Neuronal stem cell (in vitro differentiated cells): ENCODE measurements around the gene TMEM208.
A peak's percentile ranks its signal among the peaks of the same experiment; 100 is the strongest.

Experiments
- DNase-seq: peaks from one replicate; pipeline ENCODE4 v3.0.0-alpha.2; 2013; ENCODE audit warnings: low spot score
- H2AFZ ChIP-seq: one replicate; pipeline ENCODE4 v1.6.1; 2013; ENCODE audit warnings: mild to moderate bottlenecking, low read length, inconsistent platforms
- H2AK5ac ChIP-seq: 2 replicates; pipeline ENCODE4 v1.6.1; 2013; ENCODE audit warnings: low read depth, mild to moderate bottlenecking, inconsistent platforms, low read length, moderate library complexity, mixed read lengths
- H2BK120ac ChIP-seq: 2 replicates; pipeline ENCODE4 v1.6.1; 2013; ENCODE audit warnings: low read depth, mild to moderate bottlenecking, inconsistent platforms, low read length, moderate library complexity, mixed read lengths
- H2BK12ac ChIP-seq: one replicate; pipeline ENCODE4 v1.6.1; 2013; ENCODE audit warnings: low read length, inconsistent platforms
- H2BK15ac ChIP-seq: 2 replicates; pipeline ENCODE4 v1.6.1; 2013; ENCODE audit warnings: mild to moderate bottlenecking, low read length, inconsistent platforms, mixed read lengths
- H2BK5ac ChIP-seq: one replicate; pipeline ENCODE4 v1.6.1; 2013; ENCODE audit warnings: inconsistent platforms, mild to moderate bottlenecking, low read length, moderate library complexity
- H3K14ac ChIP-seq: one replicate; pipeline ENCODE4 v1.6.1; 2013; ENCODE audit warnings: low read length, inconsistent platforms
- H3K18ac ChIP-seq: 2 replicates; pipeline ENCODE4 v1.6.1; 2013; ENCODE audit warnings: low read length, inconsistent platforms
- H3K23ac ChIP-seq: 2 replicates; pipeline ENCODE4 v1.6.1; 2013; ENCODE audit warnings: low read depth, mild to moderate bottlenecking, mixed read lengths, low read length, inconsistent platforms; ENCODE audit not compliant: poor library complexity
- H3K27ac ChIP-seq: replicated peaks from 3 replicates; pipeline ENCODE4 v1.5.1; 2013; ENCODE audit warnings: low read length, inconsistent platforms
- H3K27me3 ChIP-seq, 3 experiments: 2 replicates each; pipeline ENCODE4 v1.6.1; 2013; ENCODE audit warnings: low read length in 3 of 3, mild to moderate bottlenecking in 2 of 3, inconsistent platforms in 1 of 3, low read depth in 1 of 3, mixed read lengths in 1 of 3, moderate library complexity in 1 of 3; ENCODE audit not compliant: control insufficient read depth in 3 of 3, insufficient read depth in 3 of 3
- H3K36me3 ChIP-seq, 2 donors: replicated peaks in 1 of 2; 2 replicates each; pipeline ENCODE4 v1.6.1; 2013; ENCODE audit warnings: low read length in 2 of 2; ENCODE audit not compliant: control insufficient read depth in 2 of 2, insufficient read depth in 2 of 2
- H3K4ac ChIP-seq: 2 replicates; pipeline ENCODE4 v1.6.1; 2013; ENCODE audit warnings: inconsistent platforms, mild to moderate bottlenecking, low read length, moderate library complexity
- H3K4me1 ChIP-seq, 2 donors: 1 replicate in 1 of 2; 2 replicates in 1 of 2; pipeline ENCODE4 v1.6.1; 2013; ENCODE audit warnings: low read length in 2 of 2, low read depth in 1 of 2; ENCODE audit not compliant: control insufficient read depth in 2 of 2, insufficient read depth in 1 of 2
- H3K4me2 ChIP-seq: one replicate; pipeline ENCODE4 v1.6.1; 2013; ENCODE audit warnings: mild to moderate bottlenecking, low read length, inconsistent platforms; ENCODE audit not compliant: insufficient read depth, poor library complexity, severe bottlenecking
- H3K4me3 ChIP-seq, 2 donors: 2 replicates each; pipeline ENCODE4 v1.5.1; 2013; ENCODE audit warnings: low read length in 2 of 2, mild to moderate bottlenecking in 2 of 2, inconsistent platforms in 1 of 2, moderate library complexity in 1 of 2
- H3K79me1 ChIP-seq: one replicate; pipeline ENCODE4 v1.6.1; 2013; ENCODE audit warnings: low read depth, mild to moderate bottlenecking, inconsistent platforms, low read length, moderate library complexity
- H3K9ac ChIP-seq: one replicate; pipeline ENCODE4 v1.6.1; 2013; ENCODE audit warnings: mild to moderate bottlenecking, low read depth, low read length, inconsistent platforms; ENCODE audit not compliant: poor library complexity
- H3K9me3 ChIP-seq, 2 donors: replicated peaks in 1 of 2; 2 replicates each; pipeline versions ENCODE3 to v1.6.1; 2013; ENCODE audit warnings: low read length in 2 of 2, mild to moderate bottlenecking in 2 of 2, inconsistent platforms in 1 of 2, low read depth in 1 of 2, mixed read lengths in 1 of 2, moderate library complexity in 1 of 2; ENCODE audit not compliant: control insufficient read depth in 2 of 2, insufficient read depth in 1 of 2
- H4K8ac ChIP-seq: one replicate; pipeline ENCODE4 v1.6.1; 2013; ENCODE audit warnings: low read depth, mild to moderate bottlenecking, inconsistent platforms, low read length, moderate library complexity
- H4K91ac ChIP-seq: one replicate; pipeline ENCODE4 v1.6.1; 2013; ENCODE audit warnings: low read length, low read depth, mild to moderate bottlenecking, inconsistent platforms; ENCODE audit not compliant: poor library complexity
- WGBS, 2 donors: extraction: QIAGEN DNeasy Blood & Tissue Kit; methylation state at CpG; one replicate each; pipeline ENCODE4 v1.1.7; 2013; ENCODE audit warnings: missing lambda C conversion rate in 2 of 2, mixed read lengths in 1 of 2; ENCODE audit not compliant: insufficient read length in 2 of 2, insufficient replicate concordance in 1 of 2; ENCODE audit errors: extremely low coverage in 2 of 2; 5-methylcytosine and 5-hydroxymethylcytosine counted together

TMEM208 gene

DNA sequence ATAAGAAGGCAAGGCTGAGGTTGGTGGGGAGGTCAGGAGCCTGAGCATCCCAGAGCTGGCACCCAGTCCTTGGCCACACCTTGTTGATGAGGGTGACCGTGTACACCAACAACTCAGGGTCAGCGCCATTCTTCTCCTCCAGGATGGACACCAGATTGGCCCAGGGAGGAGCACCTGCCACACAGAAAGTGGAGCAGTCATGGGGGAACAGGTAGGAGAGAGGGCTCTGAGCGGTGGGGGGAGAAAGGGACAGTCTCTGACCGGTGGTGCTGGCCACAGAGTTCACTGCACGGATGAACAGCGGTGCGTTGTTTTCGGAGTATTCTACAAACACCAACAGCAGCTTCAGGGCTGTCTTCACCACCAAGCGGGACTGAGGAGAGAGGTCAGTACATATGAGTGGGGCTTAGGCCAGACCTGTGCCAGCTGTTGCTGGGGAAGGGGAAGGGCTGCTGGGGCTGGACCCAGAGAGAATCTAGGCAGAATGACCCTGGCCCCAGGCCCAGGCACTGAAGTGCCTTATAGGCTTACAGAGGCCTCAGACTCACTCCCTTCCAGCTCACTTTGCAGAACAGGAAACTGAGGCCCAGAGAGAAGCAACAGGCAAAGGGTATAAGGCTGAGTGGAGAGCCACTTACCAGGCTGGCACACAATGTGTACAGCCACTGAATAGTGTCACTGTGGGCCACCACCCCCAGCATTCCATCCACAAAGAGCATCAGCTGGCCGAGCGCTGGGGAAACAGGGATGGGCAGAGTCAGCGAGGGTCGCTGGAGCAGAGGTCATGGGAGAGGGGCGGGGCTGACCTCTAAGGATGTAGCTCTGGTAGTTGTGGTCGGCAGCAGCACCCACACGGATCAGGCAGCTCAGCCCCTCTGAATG lies 10.7 kb downstream of the TMEM208 start:
- Histone ChIP-seq H3K27ac (no peak overlapping the region), H4K8ac (peak overlapping the region; percentile 48), H4K91ac (no peak overlapping the region), H3K4me1 (peaks cover 4 to 9% of the 10 kb centered on the region in 2 donors), H3K14ac (peak overlapping the region; percentile 43), H3K27me3 (no peaks in the 10 kb centered on the region), H3K9me3 (no peaks in the 10 kb centered on the region), H3K79me1 (no peaks in the 10 kb centered on the region), H3K18ac (no peak overlapping the region), H2BK15ac (peak overlapping the region; percentile 39), H2BK120ac (no peak overlapping the region), H3K4ac (no peak overlapping the region), H3K4me3 (no peak overlapping the region), H2BK5ac (peak overlapping the region; percentile 57), H3K4me2 (no peak overlapping the region), H3K9ac (peak overlapping the region; percentile 74), H2AFZ (no peak overlapping the region), H3K23ac (peak overlapping the region; percentile 80), H2AK5ac (no peak overlapping the region), H3K36me3 (peaks cover 14 to 61% of the 10 kb centered on the region in 2 donors), H2BK12ac (no peak overlapping the region)
- DNase-seq, result no peak
- no CpG with 5 or more reads among the region's 16 CpGs for WGBS, 2 donors

DNA sequence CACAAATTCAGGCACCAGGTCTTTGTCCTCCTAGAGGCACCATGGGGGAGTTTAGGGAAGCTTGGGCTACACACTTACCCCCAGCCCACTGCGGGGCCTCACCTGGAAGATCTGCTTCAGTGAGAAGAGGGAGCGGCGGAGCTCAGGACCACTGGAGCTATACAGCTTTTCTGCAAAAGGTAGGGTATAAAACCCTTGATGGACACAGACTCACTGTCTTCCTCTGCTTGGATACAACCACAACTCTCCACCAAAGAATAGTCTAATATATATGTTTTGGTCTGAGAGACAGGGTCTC lies 11.3 kb downstream of the TMEM208 start:
- no CpG with 5 or more reads among the region's 3 CpGs for whole genome bisulfite sequencing, 2 donors
- Histone ChIP-seq H3K4me1 (peaks cover 4 to 9% of the 10 kb centered on the region in 2 donors), H2AK5ac (no peak overlapping the region), H3K18ac (no peak overlapping the region), H2BK15ac (no peak overlapping the region), H4K91ac (no peak overlapping the region), H3K27me3 (no peaks in the 10 kb centered on the region), H3K4me2 (no peak overlapping the region), H2AFZ (no peak overlapping the region), H3K14ac (no peak overlapping the region), H2BK120ac (no peak overlapping the region), H3K23ac (no peak overlapping the region), H3K4me3 (no peak overlapping the region), H2BK12ac (no peak overlapping the region), H3K27ac (no peak overlapping the region), H3K9ac (no peak overlapping the region), H4K8ac (no peak overlapping the region), H3K9me3 (no peaks in the 10 kb centered on the region), H3K79me1 (no peaks in the 10 kb centered on the region), H3K4ac (no peak overlapping the region), H3K36me3 (peaks cover 13 to 59% of the 10 kb centered on the region in 2 donors), H2BK5ac (no peak overlapping the region)
- DNase-seq, result no peak

DNA sequence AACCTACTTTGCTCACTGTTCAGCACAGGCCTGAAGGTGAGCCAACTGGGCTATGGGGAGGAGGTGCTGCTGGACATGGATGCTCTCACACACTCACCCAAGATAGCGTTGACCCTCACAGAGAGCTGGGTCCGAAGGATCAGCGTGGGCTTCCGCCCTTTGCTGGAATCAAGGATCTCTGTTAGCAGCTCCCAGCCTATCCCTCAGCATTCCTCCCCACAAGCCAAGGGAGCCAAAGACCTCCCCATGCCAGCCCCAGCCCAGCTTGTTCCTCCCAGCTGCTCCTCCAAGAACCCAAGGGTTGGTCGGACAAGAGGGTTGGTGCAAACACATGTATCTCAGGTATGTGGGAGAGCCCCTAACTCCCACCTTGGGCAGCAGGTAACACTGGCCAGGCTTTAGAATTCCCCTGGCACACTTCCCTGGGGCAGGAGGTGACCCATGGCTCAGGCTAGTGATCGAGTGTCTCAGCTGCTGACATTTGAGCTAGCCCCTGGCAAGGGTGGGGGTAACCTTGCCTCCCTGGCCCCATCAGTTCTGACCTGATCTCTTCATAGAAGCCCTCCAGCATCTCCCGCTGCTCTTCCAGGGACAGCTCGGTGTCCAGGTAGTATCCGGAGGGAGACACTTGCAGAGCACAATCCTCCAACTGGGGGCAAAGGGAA lies 12.0 kb downstream of the TMEM208 start:
- H3K23ac ChIP-seq, result no peak overlapping the region
- H3K9ac ChIP-seq, result no peak overlapping the region
- WGBS, 2 donors, result no CpG with 5 or more reads among the region's 9 CpGs
- H3K27me3 ChIP-seq, result no peaks in the 10 kb centered on the region
- peaks cover 10 to 53% of the 10 kb centered on the region in 2 donors for H3K36me3 ChIP-seq
- H4K8ac ChIP-seq, result no peak overlapping the region
- H2AK5ac ChIP-seq, result no peak overlapping the region
- H3K4me2 ChIP-seq, result no peak overlapping the region
- no peak for DNase-seq
- no peak overlapping the region for H3K14ac ChIP-seq
- H3K9me3 ChIP-seq, result no peaks in the 10 kb centered on the region
- no peak overlapping the region for H2BK5ac ChIP-seq
- no peak overlapping the region for H3K18ac ChIP-seq
- H3K27ac ChIP-seq, result no peak overlapping the region
- H2BK120ac ChIP-seq, result no peak overlapping the region
- no peak overlapping the region for H2BK12ac ChIP-seq
- no peaks in the 10 kb centered on the region for H3K79me1 ChIP-seq
- H3K4me1 ChIP-seq, result peaks cover 4 to 9% of the 10 kb centered on the region in 2 donors
- H2BK15ac ChIP-seq, result no peak overlapping the region
- no peak overlapping the region for H2AFZ ChIP-seq
- no peak overlapping the region for H3K4ac ChIP-seq
- H3K4me3 ChIP-seq, result no peak overlapping the region
- no peak overlapping the region for H4K91ac ChIP-seq

DNA sequence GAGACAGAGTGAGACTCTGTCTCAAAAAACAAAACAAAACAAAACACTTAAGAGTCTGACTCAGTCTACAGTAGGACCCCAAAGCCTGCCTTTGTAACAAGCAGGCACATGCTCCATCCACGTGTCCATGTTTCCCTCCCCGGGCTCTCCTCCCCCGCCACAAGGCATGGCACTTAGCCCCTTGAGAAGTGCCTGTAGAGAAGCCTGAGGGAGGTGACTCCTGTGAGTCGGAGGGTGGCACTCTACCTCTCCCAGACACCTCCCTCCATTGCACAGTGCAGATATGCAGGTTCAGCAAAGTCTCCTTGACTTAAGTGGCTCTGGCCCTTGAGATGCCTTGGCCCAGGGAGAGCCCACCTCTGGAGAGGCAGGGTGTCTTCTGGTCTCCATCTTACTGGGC lies 13.6 kb downstream of the TMEM208 start:
- H4K8ac ChIP-seq, result no peak overlapping the region
- no peak overlapping the region for H2AFZ ChIP-seq
- no peak overlapping the region for H3K23ac ChIP-seq
- no peak overlapping the region for H2BK12ac ChIP-seq
- no peak overlapping the region for H3K4me3 ChIP-seq
- H3K9me3 ChIP-seq, result no peaks in the 10 kb centered on the region
- DNase-seq, result no peak
- no peak overlapping the region for H3K18ac ChIP-seq
- peaks cover 11 to 14% of the 10 kb centered on the region in 2 donors for H3K4me1 ChIP-seq
- H3K79me1 ChIP-seq, result no peaks in the 10 kb centered on the region
- no peak overlapping the region for H3K4me2 ChIP-seq
- H2AK5ac ChIP-seq, result no peak overlapping the region
- no CpG with 5 or more reads among the region's 4 CpGs for WGBS, 2 donors
- peaks cover 10 to 41% of the 10 kb centered on the region in 2 donors for H3K36me3 ChIP-seq
- no peak overlapping the region for H2BK15ac ChIP-seq
- peak overlapping the region; percentile 88 for H2BK5ac ChIP-seq
- H3K27me3 ChIP-seq, result no peaks in the 10 kb centered on the region
- H3K4ac ChIP-seq, result no peak overlapping the region
- no peak overlapping the region for H3K27ac ChIP-seq
- H3K9ac ChIP-seq, result no peak overlapping the region
- H2BK120ac ChIP-seq, result no peak overlapping the region
- H3K14ac ChIP-seq, result no peak overlapping the region
- H4K91ac ChIP-seq, result no peak overlapping the region
